ENCODE results near the gene ZNF430. TPM values are rescaled to one million over a fixed set of nuclear protein-coding genes. Genes with fewer than 3 reads are reported as not detected.
A peak's percentile ranks its signal among the peaks of the same experiment; 100 is the strongest.
"Not testable (repeated sequence)": the region's sequence is repeated elsewhere in the genome, so short reads cannot be mapped to it uniquely, and the experiment has no call there.

ZNF430 gene
- total RNA-seq (2021) (7.4 and 8.2 TPM in 2 replicates), Bru-seq, nascent RNA (percentile 85 among the genes with signal in this experiment), BruChase-seq, experiment 1, labeled RNA remaining after a 2-hour chase (percentile 67 among the genes with signal in this experiment), BruChase-seq, experiment 2, labeled RNA remaining after a 6-hour chase (percentile 64 among the genes with signal in this experiment)
- long read RNA-seq, partial matches to known transcripts, result 0 of 2 reads
- long read RNA-seq, other reads (novel, unspliced or antisense), result 1 of 2 reads

GRCh38 chr19:21020298-21021227 lies at the start of gene ZNF430:
TSS of gene ZNF430 (plus strand) at chr19:21020657. CDS start at chr19:21020801, 144 bp downstream.
- H3K79me2 ChIP-seq (ENCODE audit: low read depth), result peaks cover 18% of the 10 kb centered on the region
- peaks cover 13% of the 10 kb centered on the region for H3K36me3 ChIP-seq (ENCODE audit: low read depth)
- H3K4me3 ChIP-seq, result peak within 1 kb of the TSS; percentile 87
- peak; percentile 90 to 91 for DNase-seq
- intact Hi-C loops (cut with micrococcal nuclease; ENCODE audit: unreplicated experiment), result loop anchor here (5.0 kb wide), 1 partner anchor 122 kb away; the partner anchor contains the start of gene ZNF431
- peaks cover 3% of the 10 kb centered on the region; the same call in 1 of the 2 replicates for H3F3A ChIP-seq (ENCODE audit: insufficient read depth, low read depth)
- TF ChIP-seq CTCF (conservative IDR thresholded peaks at IDR 0.05), result no peak
- no peak for TF ChIP-seq EZH2 (IDR thresholded peaks at IDR 0.05; ENCODE audit: low read depth)
- CTCF ChIA-PET, result no interaction called here
- H2AFZ ChIP-seq, result peak within 1 kb of the TSS; percentile 91
- peak within 1 kb of the TSS; percentile 85 for H3K4me2 ChIP-seq
- no peaks in the 10 kb centered on the region for H3K9me2 ChIP-seq (ENCODE audit: insufficient read depth)
- POLR2A ChIA-PET (ENCODE audit: unreplicated experiment), result interaction anchor here (0.6 kb wide), 1 partner anchor 308 kb away, joined by 4 read pairs; the partner anchor contains the start of gene ZNF708
- H3K9me3 ChIP-seq (ENCODE audit: insufficient read depth, low read depth), result no peaks in the 10 kb centered on the region
- H3K27me3 ChIP-seq (ENCODE audit: insufficient read depth, low read depth), result no peaks in the 10 kb centered on the region
- BruUV-seq (replicated peaks), result TSS peak; percentile 48
- peak within 1 kb of the TSS; percentile 50; the same call in 1 of the 2 replicates for H3K27ac ChIP-seq
- H3K4me1 ChIP-seq (replicated peaks; ENCODE audit: insufficient read depth), result peaks cover 24% of the 10 kb centered on the region
- no peaks in the 10 kb centered on the region for H4K20me1 ChIP-seq (ENCODE audit: insufficient read depth)

- H3K27me3 ChIP-seq (ENCODE audit: insufficient read depth, low read depth); CTCF ChIA-PET; H3K9me3 ChIP-seq (ENCODE audit: insufficient read depth, low read depth); H3K36me3 ChIP-seq (ENCODE audit: low read depth); BruUV-seq (replicated peaks); POLR2A ChIA-PET (ENCODE audit: unreplicated experiment); H3K79me2 ChIP-seq (ENCODE audit: low read depth); H2AFZ ChIP-seq; H3K4me3 ChIP-seq; H3F3A ChIP-seq (ENCODE audit: insufficient read depth, low read depth); intact Hi-C loops (cut with micrococcal nuclease; ENCODE audit: unreplicated experiment); DNase-seq; H3K4me2 ChIP-seq; H3K4me1 ChIP-seq (replicated peaks; ENCODE audit: insufficient read depth); H3K9me2 ChIP-seq (ENCODE audit: insufficient read depth); H4K20me1 ChIP-seq (ENCODE audit: insufficient read depth); H3K27ac ChIP-seq: not testable (repeated sequence)
Measured at GRCh38 chr19:20992788-20993187, 27.7 kb upstream of the ZNF430 start.

DNA sequence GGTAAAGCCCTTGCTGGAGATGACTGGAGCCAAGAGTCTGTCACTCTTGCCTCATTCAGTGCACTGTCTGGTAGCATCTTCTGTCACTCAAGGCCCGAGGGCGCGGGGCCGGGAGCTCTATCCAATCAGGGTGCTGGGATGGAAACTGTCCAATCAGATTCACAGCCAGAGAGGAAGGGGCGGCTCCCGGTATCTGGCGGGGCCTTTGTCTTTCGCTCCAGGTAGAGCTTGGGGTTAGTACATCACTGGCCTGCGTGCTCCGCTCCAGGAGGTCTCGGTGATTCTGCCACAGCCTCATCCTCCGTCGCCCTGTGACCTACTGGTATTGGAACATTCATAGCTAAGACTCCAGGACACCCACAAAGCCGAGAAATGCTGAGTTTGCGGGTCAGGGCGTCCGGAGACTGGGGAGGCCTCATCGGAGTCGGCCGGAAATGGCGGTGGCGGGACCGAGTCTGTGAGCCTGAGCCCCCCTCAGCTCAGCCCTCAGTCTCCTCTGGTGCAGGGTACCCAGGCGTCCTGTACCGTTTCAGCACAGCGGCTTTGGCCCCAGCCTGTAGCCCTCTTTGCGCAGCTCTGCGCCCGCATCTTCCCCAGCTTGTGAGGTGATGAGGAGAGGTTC lies 20.6 kb upstream of the ZNF430 start:
- H3K9me2 ChIP-seq (ENCODE audit: insufficient read depth), result no peaks in the 10 kb centered on the region
- TSS peak; percentile 89 for BruUV-seq (replicated peaks)
- no peaks in the 10 kb centered on the region for H3K9me3 ChIP-seq (ENCODE audit: insufficient read depth, low read depth)
- no peak overlapping the region for H3K4me3 ChIP-seq
- DNase-seq, result peak in 1 of 2 experiments; percentile 67
- H3F3A ChIP-seq (ENCODE audit: insufficient read depth, low read depth), result no peaks in the 10 kb centered on the region
- H3K27ac ChIP-seq, result no peak overlapping the region
- ChIA-PET POLR2A (ENCODE audit: unreplicated experiment) (no interaction called here), CTCF (no interaction called here)
- no peaks in the 10 kb centered on the region for H3K36me3 ChIP-seq (ENCODE audit: low read depth)
- no peak overlapping the region; the same call in 1 of the 2 replicates for H2AFZ ChIP-seq
- intact Hi-C loops (cut with micrococcal nuclease; ENCODE audit: unreplicated experiment), result no loop called here
- H3K4me1 ChIP-seq (replicated peaks; ENCODE audit: insufficient read depth), result no peaks in the 10 kb centered on the region
- TF ChIP-seq CTCF (conservative IDR thresholded peaks at IDR 0.05) (no peak), EZH2 (IDR thresholded peaks at IDR 0.05; ENCODE audit: low read depth) (no peak)
- H3K4me2 ChIP-seq, result no peak overlapping the region
- no peaks in the 10 kb centered on the region for H4K20me1 ChIP-seq (ENCODE audit: insufficient read depth)
- H3K27me3 ChIP-seq (ENCODE audit: insufficient read depth, low read depth), result no peaks in the 10 kb centered on the region
- H3K79me2 ChIP-seq (ENCODE audit: low read depth), result no peaks in the 10 kb centered on the region

DNA sequence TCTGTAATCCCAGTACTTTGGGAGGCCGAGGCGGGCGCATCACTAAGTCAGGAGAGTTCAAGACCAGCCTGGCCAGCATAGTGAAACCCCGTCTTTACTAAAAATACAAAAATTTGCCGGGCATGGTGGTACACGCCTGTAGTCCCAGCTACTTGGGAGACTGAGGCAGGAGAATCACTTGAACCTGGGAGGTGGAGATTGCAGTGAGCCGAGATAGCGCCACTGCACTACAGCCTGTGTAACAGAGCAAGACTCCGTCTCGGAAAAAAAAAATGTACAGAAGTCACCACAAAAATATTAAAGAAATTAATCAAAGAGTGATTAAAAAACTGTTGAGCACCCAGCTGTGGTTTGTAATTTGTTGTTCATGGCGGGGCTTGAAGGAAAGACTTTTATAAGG lies 781 bp downstream of the ZNF430 start:
- intact Hi-C loops (cut with micrococcal nuclease; ENCODE audit: unreplicated experiment), result loop anchor here (5.0 kb wide), 1 partner anchor 121 kb away; the partner anchor contains the start of gene ZNF431
- CTCF ChIA-PET; DNase-seq; POLR2A ChIA-PET (ENCODE audit: unreplicated experiment); H3K9me2 ChIP-seq (ENCODE audit: insufficient read depth); H3K9me3 ChIP-seq (ENCODE audit: insufficient read depth, low read depth); BruUV-seq (replicated peaks); H3K27me3 ChIP-seq (ENCODE audit: insufficient read depth, low read depth); H3K27ac ChIP-seq; H4K20me1 ChIP-seq (ENCODE audit: insufficient read depth); H3F3A ChIP-seq (ENCODE audit: insufficient read depth, low read depth): not testable (repeated sequence)
- Histone ChIP-seq H3K4me2 (peak overlapping the region; percentile 85), H3K4me1 (replicated peaks; ENCODE audit: insufficient read depth) (peaks cover 24% of the 10 kb centered on the region), H2AFZ (peak overlapping the region; percentile 91), H3K79me2 (ENCODE audit: low read depth) (peaks cover 18% of the 10 kb centered on the region), H3K36me3 (ENCODE audit: low read depth) (peaks cover 13% of the 10 kb centered on the region), H3K4me3 (peak overlapping the region; percentile 87)

Data from PC-9 (cell line).